Jurkat, Clone E6-1 (cell line): ENCODE measurements around the gene SPRN.

Source experiments
- DNase-seq: peaks from one replicate; pipeline ENCODE4 v3.0.0-alpha.2; 2011; ENCODE audit warnings: low read depth, low spot score
- H3K4me3 ChIP-seq: 2 replicates; pipeline ENCODE4 v1.5.1; 2011; ENCODE audit warnings: mild to moderate bottlenecking, low read length, control low read depth, moderate library complexity

The SPRN gene

GRCh38 chr10:133458021-133458709 lies 33.7 kb upstream of the SPRN start:
- no peak overlapping the region for H3K4me3 ChIP-seq
- DNase-seq = no peak

- no peak for DNase-seq
- no peak overlapping the region for H3K4me3 ChIP-seq
These were observed 32.8 kb upstream of the SPRN start for GRCh38 chr10:133457100-133457841.

GRCh38 chr10:133456041-133456951 lies 31.9 kb upstream of the SPRN start:
- no peak overlapping the region for H3K4me3 ChIP-seq
- no peak for DNase-seq

GRCh38 chr10:133455611-133456031 lies 31.2 kb upstream of the SPRN start:
- no peak for DNase-seq

GRCh38 chr10:133455196-133455595 lies 30.8 kb upstream of the SPRN start:
- no peak overlapping the region for H3K4me3 ChIP-seq
- no peak for DNase-seq

More at GRCh38 chr10:133455611-133456031, 31.2 kb upstream of the SPRN start:
- no peak overlapping the region for H3K4me3 ChIP-seq

- DNase-seq = no peak
- H3K4me3 ChIP-seq = no peak overlapping the region
These were observed 29.9 kb upstream of the SPRN start for GRCh38 chr10:133454204-133454893.

GRCh38 chr10:133453516-133454203 lies 29.2 kb upstream of the SPRN start, which contains the start of gene SCART1:
Gene SCART1 (plus strand): TSS chr10:133453945. CDS start chr10:133453998, 53 bp downstream.
- no peak within 1 kb of the TSS for H3K4me3 ChIP-seq
- DNase-seq = no peak

- no peak for DNase-seq
- no peak overlapping the region for H3K4me3 ChIP-seq
These were observed 28.0 kb upstream of the SPRN start for GRCh38 chr10:133452453-133452852.

GRCh38 chr10:133451346-133451745 lies 26.9 kb upstream of the SPRN start:
- no peak overlapping the region for H3K4me3 ChIP-seq
- no peak for DNase-seq

GRCh38 chr10:133448120-133448519 lies 23.7 kb upstream of the SPRN start:
- H3K4me3 ChIP-seq = no peak overlapping the region
- DNase-seq = no peak

- H3K4me3 ChIP-seq = no peak overlapping the region
- no peak for DNase-seq
These were observed 22.6 kb upstream of the SPRN start for GRCh38 chr10:133446979-133447378.

- DNase-seq = no peak
- H3K4me3 ChIP-seq = no peak overlapping the region
These were observed 21.6 kb upstream of the SPRN start for GRCh38 chr10:133445751-133446708.

GRCh38 chr10:133445268-133445732 lies 20.9 kb upstream of the SPRN start:
- no peak for DNase-seq

GRCh38 chr10:133444342-133445267 lies 20.2 kb upstream of the SPRN start:
- no peak overlapping the region for H3K4me3 ChIP-seq
- no peak for DNase-seq

More at GRCh38 chr10:133445268-133445732, 20.9 kb upstream of the SPRN start:
- no peak overlapping the region for H3K4me3 ChIP-seq

GRCh38 chr10:133442967-133443924 lies 18.8 kb upstream of the SPRN start:
- H3K4me3 ChIP-seq = no peak overlapping the region
- no peak for DNase-seq
